ENCODE measurements around the gene GBP7. TPM values are rescaled to one million over a fixed set of nuclear protein-coding genes. Genes with fewer than 3 reads are reported as not detected.
A peak's percentile ranks its signal among the peaks of the same experiment; 100 is the strongest.

Gene GBP7
- total RNA-seq, 6 experiments from 2014 or later, result 12.5 to 38.1 (median 23.6) TPM

GRCh38 chr1:89089962-89090361, 85.8 kb downstream of the GBP7 start:
- intact Hi-C loops (cut with DNase I), result loop anchor here in 1 of 2 donors (10.0 kb wide), 1 partner anchor 265 kb away; no protein-coding TSS in a partner anchor
- TF ChIP-seq POLR2A (IDR thresholded peaks at IDR 0.05) (no peak), CTCF (IDR thresholded peaks at IDR 0.05) (no peak)
- 57% methylated on average over 1 of the region's 1 CpG for WGBS (ENCODE audit: insufficient coverage, low coverage, low lambda C conversion rate, missing lambda C conversion rate)
- H3K27ac ChIP-seq, result no peak overlapping the region
- ATAC-seq (no peak), DNase-seq (no peak)
- H3K4me1 ChIP-seq, result no peaks in the 10 kb centered on the region
- no peaks in the 10 kb centered on the region for H3K9me3 ChIP-seq
- no peak overlapping the region for H3K4me3 ChIP-seq
- no peaks in the 10 kb centered on the region for H3K27me3 ChIP-seq
- H3K36me3 ChIP-seq, result no peaks in the 10 kb centered on the region

GRCh38 chr1:89088572-89088971, 87.2 kb downstream of the GBP7 start:
- ATAC-seq (no peak), DNase-seq (no peak)
- TF ChIP-seq POLR2A (IDR thresholded peaks at IDR 0.05) (no peak), CTCF (IDR thresholded peaks at IDR 0.05) (no peak)
- Histone ChIP-seq H3K36me3 (no peaks in the 10 kb centered on the region), H3K27me3 (no peaks in the 10 kb centered on the region), H3K27ac (no peak overlapping the region), H3K4me3 (no peak overlapping the region), H3K9me3 (no peaks in the 10 kb centered on the region), H3K4me1 (no peaks in the 10 kb centered on the region)
- intact Hi-C loops (cut with DNase I), result loop anchor here in 1 of 2 donors (10.0 kb wide), 1 partner anchor 266 kb away; no protein-coding TSS in a partner anchor
- 71% methylated on average over 7 of the region's 10 CpGs for WGBS (ENCODE audit: insufficient coverage, low coverage, low lambda C conversion rate, missing lambda C conversion rate)

- no peak for ATAC-seq
- WGBS (ENCODE audit: insufficient coverage, low coverage, low lambda C conversion rate, missing lambda C conversion rate), result 84% methylated on average over 8 of the region's 8 CpGs
- H3K36me3 ChIP-seq, result no peaks in the 10 kb centered on the region
- H3K4me1 ChIP-seq, result no peaks in the 10 kb centered on the region
- no peak for TF ChIP-seq POLR2A (IDR thresholded peaks at IDR 0.05)
- no peak for TF ChIP-seq CTCF (IDR thresholded peaks at IDR 0.05)
- H3K27ac ChIP-seq, result no peak overlapping the region
- H3K9me3 ChIP-seq, result no peaks in the 10 kb centered on the region
- no peaks in the 10 kb centered on the region for H3K27me3 ChIP-seq
- intact Hi-C loops (cut with DNase I), result loop anchor here in 1 of 2 donors (10.0 kb wide), 1 partner anchor 268 kb away; no protein-coding TSS in a partner anchor
- no peak for DNase-seq
- H3K4me3 ChIP-seq, result no peak overlapping the region
Measured at GRCh38 chr1:89087241-89087640, 88.6 kb downstream of the GBP7 start.

- H3K27ac ChIP-seq, result no peak overlapping the region
- ATAC-seq, result peak in 3 of 4 donors; percentile 82 to 97 (median 96)
- no peaks in the 10 kb centered on the region for H3K27me3 ChIP-seq
- peak in 1 of 3 donors; percentile 54 for DNase-seq
- no peaks in the 10 kb centered on the region for H3K9me3 ChIP-seq
- no peak overlapping the region for H3K4me3 ChIP-seq
- intact Hi-C loops (cut with DNase I), result loop anchor here in 1 of 2 donors (10.0 kb wide), 1 partner anchor 269 kb away; no protein-coding TSS in a partner anchor
- no peaks in the 10 kb centered on the region for H3K36me3 ChIP-seq
- H3K4me1 ChIP-seq, result no peaks in the 10 kb centered on the region
- TF ChIP-seq POLR2A (IDR thresholded peaks at IDR 0.05) (no peak), CTCF (IDR thresholded peaks at IDR 0.05) (peak in 3 of 4 donors; percentile 58 to 88 (median 75))
Measured at GRCh38 chr1:89085781-89086180, 90.0 kb downstream of the GBP7 start.

Other genes starting within 250 kb of the GBP7 start
- gene KYAT3, start 183.4 kb downstream of the GBP7 start, total RNA-seq, result 10 to 100 TPM in 3 of 6 experiments, 1 to 10 TPM in 3; 8.9 to 19.9 (median 9.8) TPM
- 10 to 100 TPM in 2 of 6 experiments, 1 to 10 TPM in 4; 6.9 to 13.8 (median 8.5) TPM for gene RBMXL1, start 183.4 kb downstream of the GBP7 start, total RNA-seq
- 10 to 100 TPM in 4 of 6 experiments, 1 to 10 TPM in 2; 4.3 to 24.6 (median 11.7) TPM for gene GBP3, start 153.1 kb downstream of the GBP7 start, total RNA-seq
- 100 to 1,000 TPM in 1 of 6 experiments, 10 to 100 TPM in 4, 1 to 10 TPM in 1; 9.7 to 153 (median 43.7) TPM for gene GBP1, start 110.8 kb downstream of the GBP7 start, total RNA-seq
- 10 to 100 TPM in 5 of 6 experiments, 1 to 10 TPM in 1; 7.8 to 64.5 (median 26.8) TPM for gene GBP2, start 49.9 kb downstream of the GBP7 start, total RNA-seq
- gene GBP4, start 22.9 kb upstream of the GBP7 start, total RNA-seq, result 10 to 100 TPM in 2 of 6 experiments, 1 to 10 TPM in 4; 3.9 to 12.6 (median 6.8) TPM
- 1 to 10 TPM in 5 of 6 experiments, under 1 TPM in 1; 0.44 to 5.0 (median 1.5) TPM for gene GBP5, start 96.9 kb upstream of the GBP7 start, total RNA-seq
- under 1 TPM in 3 of 6 experiments, not detected in 3; 0.06 to 0.15 (median 0.07) TPM for gene GBP6, start 188.1 kb upstream of the GBP7 start, total RNA-seq

Measured in right lobe of liver (tissue), 6 donors.